GM19035 (cell line): ENCODE measurements around the gene ISG20.
"Not testable (repeated sequence)": the region's sequence is repeated elsewhere in the genome, so short reads cannot be mapped to it uniquely, and the experiment has no call there.

Source experiments
- ATAC-seq: cut with Tn5 transposase; IDR thresholded peaks from one replicate; pipeline ENCODE4 v1.9.1; 2021; ENCODE audit not compliant: unreplicated experiment

Gene ISG20

GRCh38 chr15:88636050-88636449 lies 2.8 kb upstream of the ISG20 start:
- ATAC-seq: no peak

- ATAC-seq: no peak
Measured at GRCh38 chr15:88636654-88637053, 2.2 kb upstream of the ISG20 start.

- no peak for ATAC-seq
Measured at GRCh38 chr15:88637436-88637835, 1.4 kb upstream of the ISG20 start.

GRCh38 chr15:88637841-88638625 lies 783 bp upstream of the ISG20 start:
- ATAC-seq: no peak

- no peak for ATAC-seq
Measured at GRCh38 chr15:88641959-88642452, 3.2 kb downstream of the ISG20 start.

- ATAC-seq: not testable (repeated sequence)
Measured at GRCh38 chr15:88642514-88642913, 3.7 kb downstream of the ISG20 start.

- ATAC-seq: no peak
Measured at GRCh38 chr15:88644741-88645140, 5.9 kb downstream of the ISG20 start.

- ATAC-seq: no peak
Measured at GRCh38 chr15:88645171-88646087, 6.6 kb downstream of the ISG20 start.

GRCh38 chr15:88646088-88646405 lies 7.2 kb downstream of the ISG20 start:
- ATAC-seq: no peak

GRCh38 chr15:88646951-88647350 lies 8.1 kb downstream of the ISG20 start:
- no peak for ATAC-seq

GRCh38 chr15:88647351-88648105 lies 8.7 kb downstream of the ISG20 start:
- no peak for ATAC-seq

GRCh38 chr15:88648357-88649214 lies 9.8 kb downstream of the ISG20 start:
- no peak for ATAC-seq

- no peak for ATAC-seq
Measured at GRCh38 chr15:88649286-88649733, 10.5 kb downstream of the ISG20 start.

GRCh38 chr15:88649753-88650551 lies 11.1 kb downstream of the ISG20 start:
- ATAC-seq: no peak

- no peak for ATAC-seq
Measured at GRCh38 chr15:88650556-88650955, 11.7 kb downstream of the ISG20 start.

- ATAC-seq: no peak
Measured at GRCh38 chr15:88651136-88651732, 12.4 kb downstream of the ISG20 start.

GRCh38 chr15:88651971-88652370 lies 13.2 kb downstream of the ISG20 start:
- no peak for ATAC-seq

- ATAC-seq: no peak
Measured at GRCh38 chr15:88652456-88653199, 13.8 kb downstream of the ISG20 start.
